ENCODE measurements around the gene ARHGAP8.
"Not testable (repeated sequence)": the region's sequence is repeated elsewhere in the genome, so short reads cannot be mapped to it uniquely, and the experiment has no call there.

The ARHGAP8 gene

DNA sequence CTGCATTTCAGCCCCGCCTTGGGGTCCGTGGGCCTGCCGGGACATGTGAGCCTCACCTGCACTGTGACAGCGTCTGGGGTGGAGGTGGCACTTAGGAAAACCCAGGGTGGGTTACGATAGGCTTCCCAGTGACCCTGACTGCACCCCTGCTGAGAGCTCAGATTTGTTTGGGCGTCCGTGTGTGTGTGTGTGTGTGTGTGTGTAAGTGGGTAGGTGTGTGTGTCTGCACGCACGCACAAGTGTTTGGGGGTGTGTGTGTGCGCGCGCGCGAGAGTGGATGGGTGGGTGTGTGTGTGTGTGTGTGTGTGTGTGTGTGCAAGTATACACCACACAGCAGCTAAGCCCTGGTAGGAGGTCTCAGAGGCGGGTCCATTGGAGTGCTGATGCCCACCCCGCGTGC, 12.1 kb upstream of the ARHGAP8 start:
- no peak for DNase-seq

DNA sequence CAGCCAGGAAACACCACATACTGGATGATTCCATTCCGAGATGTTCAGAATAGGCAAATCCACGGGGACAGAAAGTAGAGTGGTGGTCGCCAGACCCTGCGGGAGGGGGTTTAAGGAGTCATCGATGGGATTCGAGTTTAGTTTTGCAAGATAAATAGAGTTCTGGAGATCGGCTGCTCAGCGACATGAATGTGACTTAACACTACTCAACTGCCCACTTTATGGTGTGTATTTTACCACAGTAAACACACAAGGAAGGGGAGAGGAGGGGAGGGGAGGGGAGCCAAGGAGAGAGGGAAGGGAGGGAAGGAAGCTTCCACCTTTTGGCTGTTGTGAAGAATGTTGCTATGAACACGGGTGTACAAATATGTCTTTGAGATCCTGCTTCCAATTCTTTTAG, 10.4 kb upstream of the ARHGAP8 start:
- DNase-seq, result no peak

DNA sequence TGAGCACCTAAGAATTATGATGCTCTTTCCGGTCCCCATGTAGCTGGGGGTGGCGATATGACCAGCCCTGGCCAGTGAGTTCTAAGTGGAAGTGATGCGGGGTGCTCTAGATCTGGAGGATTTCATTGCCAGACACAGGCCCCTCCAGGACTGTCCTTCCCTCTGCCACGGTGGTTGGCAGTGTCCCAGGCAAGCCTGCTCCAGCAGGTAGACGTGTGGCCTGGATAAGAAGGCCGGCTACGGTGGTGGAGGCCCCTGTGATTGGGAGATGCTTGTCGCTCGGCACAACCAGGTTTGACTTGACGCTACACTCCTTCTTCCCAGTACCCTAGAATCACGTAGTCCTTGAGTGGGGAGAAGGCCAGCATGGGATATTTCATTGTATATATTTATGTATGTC, 9.1 kb upstream of the ARHGAP8 start:
- no peak for DNase-seq

DNA sequence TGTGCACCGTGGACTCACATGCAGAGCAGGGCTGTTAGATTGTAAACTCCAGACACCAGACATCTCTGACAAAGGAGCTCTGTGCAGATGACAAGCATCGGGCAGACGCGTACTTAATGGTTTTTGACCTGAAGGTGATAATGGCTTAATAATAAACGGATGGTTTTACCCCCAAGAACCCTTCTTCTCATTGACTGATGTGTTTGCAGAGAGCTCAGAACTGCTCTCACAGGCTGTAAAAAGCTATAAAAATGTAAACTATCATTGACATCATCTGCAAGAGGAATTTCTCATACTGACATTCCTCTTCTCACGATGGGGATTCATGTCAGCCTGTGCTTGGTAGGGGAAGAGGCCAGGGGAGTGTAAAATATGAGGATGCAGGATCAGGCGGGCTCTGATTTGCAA, 8.6 kb upstream of the ARHGAP8 start:
- DNase-seq, result no peak

DNA sequence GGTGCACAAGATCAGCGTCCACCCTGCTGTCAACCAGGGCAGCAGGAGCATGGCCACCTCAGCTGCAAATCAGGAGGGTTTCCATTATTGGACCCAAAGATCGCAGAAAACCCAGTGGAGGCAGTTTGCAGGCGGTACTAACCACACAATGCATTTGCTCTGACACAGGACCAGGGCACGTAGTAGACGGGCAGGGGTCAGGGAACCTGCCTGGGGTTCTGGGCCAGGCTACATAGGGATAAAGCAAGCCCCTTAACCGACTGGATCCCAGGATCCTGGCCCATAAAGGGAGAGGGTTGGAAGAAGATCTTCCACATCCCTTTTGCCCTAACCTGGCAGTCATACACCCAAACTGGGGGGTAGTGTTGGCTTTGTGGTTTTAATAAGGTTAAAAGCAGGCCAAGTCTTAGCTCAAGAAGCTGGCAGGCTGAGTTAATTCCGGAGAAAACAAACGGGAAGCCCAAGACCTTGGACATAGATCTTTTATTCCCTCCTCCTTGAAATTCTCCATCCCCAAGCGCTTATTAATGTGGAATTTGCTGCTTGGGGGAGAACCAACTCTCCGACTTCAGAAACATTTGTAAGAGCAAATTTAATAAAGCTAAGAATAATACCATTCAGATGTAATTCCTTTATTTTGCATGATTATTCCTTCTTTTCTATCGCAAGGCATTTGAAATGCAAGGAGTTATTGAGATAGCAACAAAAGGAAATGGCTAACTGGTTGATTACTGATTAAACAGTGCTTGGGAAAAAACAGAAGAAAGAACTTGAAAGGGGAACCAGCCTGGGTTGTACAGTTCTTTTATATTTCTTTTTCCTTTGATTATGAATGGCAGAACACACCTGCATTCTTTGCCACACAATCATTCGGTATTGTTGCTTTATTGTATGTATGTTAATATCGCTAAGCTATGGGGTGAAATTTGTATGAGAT, 6.3 kb upstream of the ARHGAP8 start:
- DNase-seq, result no peak

DNA sequence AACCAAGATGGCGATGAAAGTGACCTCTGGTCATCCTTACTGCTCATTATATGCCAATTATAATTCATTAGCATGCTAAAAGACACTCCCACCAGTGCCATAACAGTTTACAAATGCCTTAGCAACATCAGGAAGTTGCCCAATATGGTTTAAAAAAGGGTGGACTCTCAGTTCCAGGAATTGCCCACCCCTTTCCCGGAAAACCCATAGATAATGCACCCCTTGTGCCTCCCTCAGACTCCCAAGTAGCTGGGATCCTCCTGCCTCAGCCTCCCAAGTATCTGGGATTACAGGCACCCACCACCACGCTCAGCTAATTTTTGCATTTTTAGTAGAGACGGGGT, 4.6 kb upstream of the ARHGAP8 start:
- not testable (repeated sequence) for DNase-seq

DNA sequence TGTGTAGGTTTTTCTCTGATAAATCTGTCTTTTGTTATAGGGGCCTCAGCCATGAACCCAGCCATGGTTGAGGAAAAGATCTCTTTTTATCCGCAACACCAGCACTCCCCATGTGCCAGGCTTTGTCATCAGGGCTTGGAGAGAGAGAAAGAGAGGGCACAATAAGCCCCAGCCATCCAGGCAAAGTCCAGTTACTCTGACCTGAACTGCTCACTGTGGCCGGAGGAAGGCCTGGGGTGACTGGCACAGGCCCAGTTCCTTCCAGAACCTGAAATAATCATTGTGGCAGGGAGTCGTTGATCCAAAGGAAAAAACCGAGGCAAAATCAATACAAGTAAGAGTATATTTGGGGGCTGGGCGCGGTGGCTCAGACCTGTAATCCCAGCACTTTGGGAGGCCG, 3.9 kb upstream of the ARHGAP8 start:
- DNase-seq, result no peak

DNA sequence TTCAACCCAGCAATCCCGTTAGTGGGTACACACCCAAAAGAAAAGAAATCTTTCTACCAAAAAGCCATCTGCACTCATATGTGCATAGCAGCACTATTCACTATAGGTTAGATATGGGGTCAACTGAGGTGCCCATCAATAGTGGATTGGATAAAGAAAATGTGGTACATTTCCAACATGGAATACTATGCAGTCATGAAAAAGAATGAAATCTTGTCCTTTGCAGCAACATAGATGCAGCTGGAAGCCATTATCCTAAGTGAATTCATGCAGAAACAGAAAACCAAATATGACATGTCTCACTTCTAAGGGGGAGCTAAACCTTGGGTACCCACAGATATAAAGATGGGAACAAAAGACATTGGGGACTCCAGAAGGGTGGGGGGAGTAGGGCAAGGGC, 1.9 kb upstream of the ARHGAP8 start:
- no peak for DNase-seq

DNA sequence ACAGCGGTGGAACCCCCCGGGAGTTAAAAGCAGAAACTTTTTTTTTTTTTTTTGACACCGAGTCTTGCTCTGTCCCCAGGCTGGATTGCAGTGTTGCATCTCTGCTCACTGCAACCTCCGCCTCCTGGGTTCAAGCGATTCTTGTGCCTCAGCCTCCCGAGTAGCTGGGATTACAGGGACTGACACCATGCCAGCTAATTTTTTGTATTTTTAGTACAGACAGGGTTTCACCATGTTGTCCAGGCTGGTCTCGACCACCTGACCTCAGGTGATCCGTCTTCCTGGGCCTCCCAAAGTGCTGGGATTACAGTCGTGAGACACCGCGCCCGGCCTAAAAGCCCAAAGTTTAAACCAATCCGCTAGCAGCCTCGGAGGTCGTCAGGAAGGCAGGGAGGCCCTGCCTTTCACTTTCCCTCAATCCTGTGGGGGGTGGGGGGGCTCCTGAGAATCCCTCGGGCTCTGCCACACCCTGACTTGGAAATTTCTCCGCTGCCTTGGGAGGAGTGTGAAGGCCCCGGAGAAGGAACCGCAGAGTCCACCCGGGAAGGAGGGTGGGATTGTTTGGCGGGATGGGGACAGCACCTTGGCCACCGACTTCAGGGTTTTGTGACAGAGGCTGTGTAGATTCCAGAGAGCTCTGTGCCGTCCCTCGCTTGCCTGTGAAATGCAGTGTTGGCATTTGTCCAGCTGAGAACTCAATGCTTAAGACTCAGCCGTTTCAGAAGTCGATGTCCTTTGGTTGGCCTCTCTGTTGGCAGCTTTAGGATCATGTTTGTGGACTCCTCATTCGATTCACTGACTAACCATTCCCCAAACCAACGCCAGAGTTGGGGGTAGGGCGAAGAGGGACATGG, 1.0 kb downstream of the ARHGAP8 start:
- no peak for DNase-seq

DNA sequence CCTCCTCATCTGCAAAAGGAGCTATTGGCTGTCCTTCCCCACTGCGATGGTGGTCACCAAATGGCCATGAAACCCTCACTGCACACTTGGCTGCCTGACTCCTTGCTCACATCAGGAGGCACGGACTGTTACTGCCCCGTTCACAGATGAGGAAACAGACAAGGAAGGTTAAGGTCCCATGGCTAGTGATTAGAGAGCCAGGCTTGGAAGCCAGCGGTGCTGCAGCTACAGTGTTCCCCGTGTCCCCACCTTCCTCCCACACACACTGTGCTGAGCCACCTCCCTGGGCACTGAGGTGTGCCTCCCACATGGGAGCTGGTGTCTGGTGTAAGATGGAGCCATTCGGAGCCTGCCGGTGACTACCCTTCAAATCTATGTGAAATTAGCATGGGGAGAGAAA, 2.6 kb downstream of the ARHGAP8 start:
- DNase-seq, result no peak

DNA sequence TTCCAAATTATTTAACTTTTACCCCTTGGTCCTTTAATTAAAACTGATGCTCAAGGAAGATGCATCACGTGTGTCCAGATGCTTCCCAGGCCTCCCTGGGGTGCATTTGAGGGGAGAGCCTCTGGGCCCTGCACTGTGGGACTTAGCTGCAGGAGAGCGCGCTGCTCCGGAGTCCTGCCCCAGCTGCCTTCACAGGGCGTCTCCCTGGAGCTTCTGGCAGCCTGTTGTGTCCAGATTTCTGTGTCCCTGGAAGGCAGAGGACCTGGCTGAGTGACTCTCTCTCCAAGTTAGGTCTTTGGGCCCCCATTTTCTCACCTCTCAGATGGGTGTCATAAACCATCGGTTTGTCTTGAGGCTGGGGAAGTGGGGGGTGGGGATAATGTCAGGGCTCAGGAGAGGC, 3.0 kb downstream of the ARHGAP8 start:
- DNase-seq, result no peak

DNA sequence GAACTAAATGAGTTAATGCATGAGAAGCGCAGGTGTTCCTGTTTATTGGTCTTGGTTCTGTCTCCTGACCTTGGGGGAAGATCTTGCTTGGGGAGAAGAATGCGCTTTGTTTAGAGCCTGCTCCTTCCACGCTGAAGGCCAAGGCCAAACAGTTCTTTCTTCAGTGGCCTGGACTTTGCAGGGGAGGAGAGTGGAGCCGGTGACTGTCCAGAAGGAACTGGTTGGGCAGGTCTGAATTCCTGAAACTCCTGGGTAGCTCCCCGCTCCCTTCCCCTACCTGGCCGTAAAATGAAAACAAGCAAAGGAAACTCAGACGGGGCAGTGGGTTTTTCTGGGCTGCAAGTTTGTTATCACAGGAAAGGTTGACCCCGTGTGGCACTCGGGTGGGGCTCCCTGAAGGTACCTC, 3.6 kb downstream of the ARHGAP8 start:
- DNase-seq, result no peak

DNA sequence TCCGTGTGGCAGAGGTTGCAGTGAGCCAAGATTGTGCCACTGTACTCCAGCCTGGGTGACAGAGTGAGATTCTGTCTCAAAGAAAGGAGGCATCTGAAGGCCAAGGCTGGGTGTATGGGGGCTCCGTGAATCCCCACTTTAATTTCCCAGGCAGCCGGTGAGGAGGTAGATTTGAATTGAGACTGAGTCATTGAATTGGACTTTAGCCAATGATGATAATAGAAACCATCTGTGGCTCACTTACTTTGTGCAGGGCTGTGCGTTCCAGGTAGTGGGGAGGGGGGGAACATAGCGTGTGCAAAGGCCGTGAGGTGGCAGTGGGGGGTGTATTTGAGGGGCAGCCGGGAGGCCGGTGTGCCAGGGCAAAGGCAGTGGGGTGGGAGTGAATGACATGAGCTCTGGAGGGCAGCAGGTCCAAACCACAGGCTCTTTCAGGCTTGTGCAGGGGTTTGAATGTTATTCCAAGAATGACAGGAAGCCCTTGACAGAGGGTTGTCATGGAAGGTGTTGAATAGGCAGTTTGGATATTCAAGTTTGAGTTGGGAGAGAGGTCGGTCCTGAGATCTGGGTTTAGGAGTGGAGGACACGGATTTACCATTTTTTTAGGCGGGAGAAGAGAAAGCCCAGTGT, 6.1 kb downstream of the ARHGAP8 start:
- DNase-seq, result no peak

DNA sequence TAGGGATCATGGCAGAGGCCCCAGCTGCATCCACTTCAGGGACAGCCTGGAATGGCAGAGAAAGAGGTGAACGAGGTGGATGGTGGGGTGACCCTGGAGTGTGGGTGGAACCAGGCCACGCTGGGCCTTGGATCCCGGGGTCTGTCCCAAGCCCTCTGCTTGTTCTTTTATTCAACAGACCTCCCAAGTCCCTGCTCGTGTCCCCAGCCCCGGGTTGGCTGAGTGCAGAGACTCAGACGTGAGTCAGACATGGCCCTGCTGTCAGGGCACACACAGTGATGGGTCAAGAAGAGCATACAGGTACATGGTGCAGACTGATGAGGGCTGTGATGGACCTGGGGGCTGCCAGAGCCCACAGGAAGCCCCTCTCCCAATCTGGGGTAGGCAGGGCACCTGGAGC, 6.6 kb downstream of the ARHGAP8 start:
- DNase-seq, result no peak

DNA sequence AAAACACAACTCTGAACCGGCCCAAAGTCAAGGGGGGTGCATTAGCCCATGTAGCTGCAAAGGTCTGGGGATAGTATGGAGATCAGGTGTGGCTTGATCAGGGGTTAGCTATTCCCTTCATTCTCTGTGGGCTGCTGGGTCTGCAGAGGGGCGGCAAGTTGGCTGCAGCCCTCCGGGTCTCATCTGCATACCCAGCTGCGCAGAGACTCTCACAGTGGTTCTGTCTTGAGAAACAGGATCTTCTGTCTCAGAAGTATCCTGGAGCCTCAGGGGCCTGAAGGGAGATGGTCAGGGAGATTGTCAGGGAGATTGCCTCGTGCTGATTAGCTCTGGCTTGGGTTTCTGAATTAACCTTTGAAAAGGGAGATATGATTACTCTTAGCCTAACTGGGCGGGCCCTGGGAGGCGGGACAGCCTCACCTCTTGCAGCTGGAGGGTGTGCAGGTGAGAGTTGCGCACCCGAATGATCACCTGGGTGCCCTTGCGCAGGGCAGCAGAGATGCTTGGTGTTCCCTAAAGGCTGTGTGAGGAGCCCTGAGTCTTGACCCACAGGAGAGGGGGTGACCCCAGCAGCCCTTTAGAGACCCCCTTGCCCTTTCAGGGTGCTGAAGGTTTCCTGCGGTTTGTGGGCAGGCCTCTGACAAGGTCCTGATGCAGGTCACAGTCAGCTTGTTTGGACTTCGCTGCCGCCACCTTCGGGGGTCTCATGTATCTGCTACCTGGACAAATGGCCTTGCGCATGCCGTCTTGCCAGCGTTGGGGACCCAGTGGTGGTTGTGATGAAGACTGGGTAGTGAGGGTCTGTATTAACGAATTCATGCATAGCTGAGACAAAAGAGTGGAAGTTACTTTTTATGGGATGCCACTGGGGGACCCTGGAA, 7.3 kb downstream of the ARHGAP8 start:
- no peak for DNase-seq

DNA sequence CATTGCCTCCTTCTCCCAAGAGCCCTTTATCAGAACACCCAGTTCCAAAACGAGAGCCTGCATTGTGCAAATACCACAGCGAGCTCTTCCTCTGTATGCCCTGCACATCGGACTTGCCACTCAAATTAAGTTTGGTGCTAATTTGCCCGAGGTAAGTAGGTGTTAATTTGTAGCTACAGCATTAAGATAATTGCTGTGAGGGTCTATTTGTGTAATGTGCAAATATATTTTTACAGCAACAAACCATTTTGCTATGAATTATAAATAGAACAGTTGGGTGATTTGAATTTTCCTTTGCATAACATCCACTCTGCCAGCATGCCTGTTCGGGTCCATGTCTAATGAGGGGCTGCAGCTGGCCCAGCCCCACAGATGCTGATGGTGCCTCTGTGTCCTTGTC, 8.1 kb downstream of the ARHGAP8 start:
- DNase-seq, result no peak

DNA sequence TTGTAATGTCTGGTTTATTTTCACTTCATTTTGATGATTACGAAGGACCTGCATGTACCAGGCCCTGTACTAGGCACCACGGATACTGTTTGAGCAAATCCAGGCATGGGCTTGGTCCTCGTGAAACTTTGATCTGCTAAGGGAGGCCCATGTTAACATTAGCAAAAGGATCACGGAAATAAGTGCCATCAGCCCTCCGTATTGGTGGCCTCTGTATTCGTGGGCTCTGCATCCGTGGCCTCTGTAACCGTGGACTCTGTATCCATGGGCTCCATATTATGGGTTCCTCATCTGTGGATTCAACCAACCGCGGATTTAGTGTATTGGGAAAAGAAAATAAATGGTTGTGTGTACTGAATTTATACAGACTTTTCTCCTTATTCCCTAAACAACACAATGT, 8.7 kb downstream of the ARHGAP8 start:
- DNase-seq, result no peak

DNA sequence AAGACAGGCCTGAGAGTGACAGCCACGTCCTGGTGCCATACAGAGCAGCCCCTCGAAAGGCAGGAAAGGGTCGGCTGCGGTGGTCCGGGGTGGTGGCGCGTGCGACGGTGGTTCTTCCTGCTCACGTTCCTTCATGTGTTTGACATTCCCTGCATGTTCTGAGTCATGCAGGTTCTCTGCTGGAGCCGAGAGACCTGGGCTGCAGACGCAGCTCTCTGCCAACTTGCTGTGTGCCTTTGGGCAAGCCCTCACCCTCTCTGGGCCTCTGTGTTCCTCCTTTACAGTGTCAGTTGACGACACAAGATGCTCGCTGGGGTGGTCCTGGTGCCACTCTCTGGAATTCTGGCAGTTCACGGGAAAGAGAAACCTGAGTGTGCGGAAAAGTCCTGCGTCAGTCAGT, 12.0 kb downstream of the ARHGAP8 start:
- DNase-seq, result no peak

DNA sequence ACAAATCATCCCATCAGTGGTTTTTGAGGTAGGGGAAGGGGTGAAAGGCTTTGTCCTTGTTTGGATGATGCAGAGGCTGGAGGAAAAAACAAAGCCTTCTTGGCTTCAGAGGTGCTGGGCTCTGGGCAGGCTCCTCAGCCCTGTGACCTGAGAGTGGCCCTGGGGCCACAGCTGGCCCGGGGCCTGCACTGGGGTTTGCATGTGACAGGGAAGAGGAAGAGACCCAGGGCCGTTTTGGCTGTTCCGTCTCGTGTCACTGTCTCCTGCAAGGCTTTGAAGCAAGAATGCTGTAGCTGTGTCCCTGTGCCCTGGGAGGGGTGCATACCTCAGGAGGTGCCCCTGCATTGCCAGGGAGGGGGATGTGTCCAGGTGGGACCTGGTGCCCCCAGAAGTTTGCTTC, 12.6 kb downstream of the ARHGAP8 start:
- no peak for DNase-seq

DNA sequence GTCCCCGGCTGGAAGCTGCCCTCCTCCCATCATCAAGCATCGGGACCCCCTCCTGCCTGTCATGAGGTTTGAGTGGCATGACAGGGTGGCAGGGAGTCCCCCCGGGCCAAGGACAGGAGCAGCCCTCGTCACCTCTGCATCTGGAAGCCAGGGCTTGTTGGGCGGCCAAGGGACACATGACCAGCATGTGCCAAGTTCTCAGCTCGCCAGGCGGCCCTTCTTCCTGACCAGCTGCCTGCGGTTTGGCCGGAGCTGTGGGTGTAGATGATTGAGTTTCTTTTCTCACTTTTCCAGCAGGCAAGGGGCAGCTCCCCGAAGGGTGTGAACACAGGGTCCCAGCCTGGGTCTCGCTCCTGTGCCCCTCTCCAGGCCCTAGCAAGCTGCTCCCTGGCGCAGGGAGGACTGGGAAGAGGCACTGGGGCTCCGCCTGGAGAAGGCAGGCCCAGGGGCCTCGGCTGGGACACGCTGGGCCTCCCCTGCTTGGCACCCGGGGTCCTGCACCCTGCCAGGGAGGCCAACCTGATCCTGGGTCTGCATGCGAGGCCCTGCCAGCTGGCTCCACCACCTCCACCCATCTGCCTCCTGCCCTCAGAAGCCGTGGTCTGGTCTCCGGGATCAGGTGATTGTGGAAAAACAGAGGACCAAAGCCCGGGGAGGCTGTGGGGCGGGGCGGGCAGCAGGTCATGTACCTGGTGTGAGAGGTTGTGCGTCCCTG, 13.4 kb downstream of the ARHGAP8 start:
- DNase-seq, result no peak

DNA sequence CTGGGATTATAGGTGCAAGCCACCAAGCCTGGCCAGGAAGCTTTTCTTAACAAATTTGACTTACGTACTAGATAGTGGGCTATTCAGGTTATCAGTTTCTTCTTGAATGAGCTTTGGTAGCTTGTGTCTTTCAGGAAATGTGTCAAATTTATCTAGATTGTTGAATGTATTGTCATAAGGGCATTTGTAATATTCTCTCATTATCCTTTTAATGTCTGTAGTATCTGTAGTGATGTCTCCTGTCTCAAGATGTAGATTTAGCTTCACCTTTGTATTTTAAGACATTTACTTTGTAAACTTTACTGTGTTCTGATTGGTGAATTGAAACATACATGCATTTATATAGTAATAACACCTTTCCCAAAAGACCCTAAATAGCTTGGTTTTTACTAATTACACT, 20.7 kb downstream of the ARHGAP8 start:
- no peak for DNase-seq

DNA sequence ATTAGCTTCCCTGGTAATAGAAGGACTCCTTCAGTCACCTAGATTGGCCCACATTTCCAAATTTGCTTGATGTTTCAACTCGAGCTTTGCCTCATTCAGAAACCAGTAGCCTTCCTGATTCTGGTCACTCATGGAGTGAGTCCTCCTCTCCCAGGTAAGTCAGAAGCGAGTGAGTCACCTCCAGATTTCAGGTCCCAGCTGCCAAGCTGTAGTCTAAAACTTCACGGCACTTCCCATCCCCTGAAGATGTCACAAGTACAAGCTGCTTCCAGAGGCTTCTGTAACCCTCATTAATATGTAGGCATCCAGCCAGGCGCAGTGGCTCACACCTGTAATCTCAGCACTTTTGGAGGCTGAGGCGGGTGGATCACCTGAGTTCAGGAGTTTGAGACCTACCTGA, 23.5 kb downstream of the ARHGAP8 start:
- no peak for DNase-seq
